HPDE6-E6E7 (cell line): ENCODE data around the gene AGT.
"Not testable (repeated sequence)": the region's sequence is repeated elsewhere in the genome, so short reads cannot be mapped to it uniquely, and the experiment has no call there.

Source experiments
- DNase-seq: peaks from one replicate; pipeline ENCODE4 v3.0.0; 2011; ENCODE audit warnings: missing footprints; ENCODE audit errors: extremely low spot score

AGT gene

DNA sequence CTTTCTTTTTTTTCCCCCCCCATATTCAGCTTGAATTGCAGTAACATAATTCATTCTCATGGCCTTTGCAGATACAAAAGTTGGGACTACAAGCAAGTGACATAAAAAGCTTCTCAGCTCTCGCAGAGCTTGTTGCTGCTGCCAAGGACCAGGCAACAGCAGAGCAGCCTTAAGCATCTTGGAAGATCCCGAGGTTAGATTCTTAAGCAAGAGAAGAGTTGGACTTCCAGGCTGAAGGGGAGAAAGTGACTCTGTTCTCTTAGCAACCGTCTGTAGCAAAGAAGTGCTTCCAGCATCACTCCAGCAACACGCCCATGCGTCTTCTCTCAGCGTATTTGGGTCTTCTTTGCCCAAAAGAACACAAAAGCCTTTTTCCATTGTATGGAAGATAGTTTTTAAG, 20.7 kb downstream of the AGT start:
- no peak for DNase-seq

- no peak for DNase-seq
Observed at GRCh38 chr1:230691615-230692014, 22.3 kb downstream of the AGT start.

- no peak for DNase-seq
Observed at GRCh38 chr1:230690101-230690500, 23.8 kb downstream of the AGT start.

DNA sequence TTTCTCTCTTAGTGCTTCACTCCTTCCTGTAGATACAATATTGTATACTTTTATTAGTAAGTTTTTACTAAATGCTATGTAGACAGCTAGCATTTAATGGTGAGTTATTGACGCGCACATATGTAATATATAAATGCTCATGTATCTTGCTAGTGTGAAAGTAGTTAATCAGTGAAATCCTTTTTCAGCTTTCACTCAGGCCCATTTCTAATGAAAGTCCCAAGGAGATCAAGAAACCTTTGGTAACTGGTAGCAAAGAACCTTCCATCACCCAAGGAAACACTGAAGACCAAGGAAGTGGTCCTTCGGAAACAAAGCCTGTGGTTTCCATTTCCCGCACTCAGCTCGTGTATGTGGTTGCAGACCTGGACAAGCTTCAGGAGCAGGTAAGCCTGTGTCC, 27.2 kb downstream of the AGT start:
- DNase-seq, result no peak

DNA sequence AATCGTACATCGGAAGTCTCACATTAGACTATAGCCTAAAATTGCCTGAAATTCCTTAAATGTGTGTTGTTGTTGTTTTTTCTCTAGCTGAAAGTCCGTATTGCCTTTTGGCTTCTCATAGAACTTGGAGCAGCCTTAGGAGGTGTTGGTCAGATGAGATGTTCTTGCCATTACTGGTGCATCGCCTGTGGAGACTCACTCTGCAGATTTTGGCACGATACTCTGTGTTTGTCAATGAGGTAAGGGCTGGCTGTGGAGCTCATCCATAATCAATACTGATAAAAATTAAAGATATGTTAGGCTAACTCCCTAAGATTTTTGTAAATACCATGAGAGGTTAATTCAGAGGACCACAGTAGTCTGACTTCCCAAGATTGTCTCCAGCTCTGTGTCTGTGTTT, 28.9 kb downstream of the AGT start:
- no peak for DNase-seq

GRCh38 chr1:230684146-230684545, 29.8 kb downstream of the AGT start:
- peak; percentile 73 for DNase-seq

- peak; percentile 42 for DNase-seq
Observed at GRCh38 chr1:230682882-230683610, 30.9 kb downstream of the AGT start.

DNA sequence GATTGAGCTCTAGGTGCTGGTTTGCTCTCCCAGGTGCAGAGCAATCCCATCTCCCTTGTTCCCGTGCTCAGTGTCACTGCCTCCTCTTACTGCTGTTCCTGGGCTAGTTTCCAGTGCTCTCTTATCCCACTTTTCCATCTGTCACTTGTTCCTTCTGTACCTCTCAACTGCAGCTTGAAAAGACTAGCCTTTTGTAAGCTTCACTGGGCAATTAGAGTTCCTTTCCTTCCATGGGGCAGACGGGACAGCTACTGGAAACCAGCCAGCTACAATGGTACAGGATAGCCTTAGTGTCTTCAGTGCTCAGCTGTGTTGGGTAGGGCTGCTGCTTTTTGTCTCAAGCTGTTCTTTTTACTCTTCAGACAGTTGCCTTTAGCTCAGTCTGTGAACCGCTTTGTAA, 31.6 kb downstream of the AGT start:
- no peak for DNase-seq

GRCh38 chr1:230681599-230681998, 32.3 kb downstream of the AGT start:
- DNase-seq, result peak; percentile 85

DNA sequence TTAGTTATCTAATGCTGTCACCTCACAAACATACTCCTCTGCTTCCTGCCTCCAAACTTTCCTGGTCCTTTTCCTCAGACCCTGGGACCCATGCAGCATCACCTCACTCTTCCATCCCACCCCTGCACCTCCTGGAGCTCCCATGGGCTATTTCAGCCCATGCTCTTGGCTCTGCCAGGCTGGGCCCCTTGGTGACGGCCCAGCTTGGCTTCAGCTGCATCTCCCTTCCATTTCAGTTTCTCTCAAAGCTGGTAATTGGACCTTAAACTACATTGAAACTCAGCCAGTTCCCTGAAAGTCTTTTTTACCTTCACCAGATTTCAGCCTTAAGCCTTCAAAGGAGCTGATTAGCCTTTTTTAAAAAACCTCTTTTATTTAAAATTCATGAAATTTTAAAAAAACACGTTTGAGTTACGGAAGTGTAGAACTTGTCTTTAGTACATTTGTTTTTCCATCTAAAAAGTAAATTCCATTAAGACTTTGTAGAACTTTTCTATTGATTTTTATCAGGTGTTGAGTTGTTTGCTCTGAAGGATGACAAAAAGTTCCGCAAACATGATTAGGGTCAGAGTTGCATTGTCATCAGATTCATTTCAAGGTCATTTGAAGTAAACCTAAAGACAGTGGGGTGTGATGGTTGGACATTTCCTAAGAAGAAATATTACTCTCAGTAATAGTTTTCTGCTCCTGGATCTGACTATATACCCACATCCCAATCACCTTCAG, 33.5 kb downstream of the AGT start:
- DNase-seq, result no peak

DNA sequence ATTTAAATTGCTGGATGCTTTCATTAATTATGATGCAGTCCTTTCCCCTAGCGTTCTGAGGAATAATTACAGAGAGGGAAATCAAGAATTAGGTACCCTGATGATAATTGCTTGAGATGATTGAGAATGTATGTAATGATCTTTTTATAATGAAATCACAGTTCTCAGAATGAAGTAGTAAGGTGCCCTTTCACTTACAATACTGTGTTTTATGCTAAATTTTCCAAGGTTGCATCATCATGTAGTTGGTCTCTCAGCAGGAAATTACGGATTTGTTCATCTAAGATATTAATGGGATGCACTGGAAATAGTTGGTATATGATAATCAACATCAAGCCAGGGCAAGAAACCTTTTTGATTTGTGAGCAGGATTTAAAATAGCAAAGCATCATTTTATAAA, 34.1 kb downstream of the AGT start:
- no peak for DNase-seq

DNA sequence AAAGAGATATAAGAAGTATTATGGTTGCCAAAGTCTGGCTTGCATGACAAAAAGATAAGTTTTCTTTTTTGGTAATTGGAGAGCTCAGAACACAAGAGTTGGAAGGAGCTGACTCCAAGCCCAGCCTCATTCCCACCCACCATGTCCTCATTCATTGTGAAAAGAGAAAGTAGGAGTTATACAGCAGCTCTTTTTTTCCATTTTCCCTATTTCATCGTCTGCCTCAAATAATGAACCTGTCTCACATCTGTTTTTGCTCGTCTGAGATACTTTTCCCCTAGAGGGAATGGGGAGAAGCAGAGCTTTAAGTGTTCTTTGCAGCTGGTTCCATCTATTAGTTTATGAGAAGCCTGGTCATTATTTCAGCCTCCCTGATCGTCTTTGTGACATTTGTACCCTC, 34.7 kb downstream of the AGT start:
- no peak for DNase-seq

- no peak for DNase-seq
Observed at GRCh38 chr1:230677200-230677599, 36.7 kb downstream of the AGT start.

GRCh38 chr1:230674581-230674980, 39.3 kb downstream of the AGT start:
- no peak for DNase-seq

GRCh38 chr1:230669543-230669942, 44.4 kb downstream of the AGT start:
- no peak for DNase-seq

DNA sequence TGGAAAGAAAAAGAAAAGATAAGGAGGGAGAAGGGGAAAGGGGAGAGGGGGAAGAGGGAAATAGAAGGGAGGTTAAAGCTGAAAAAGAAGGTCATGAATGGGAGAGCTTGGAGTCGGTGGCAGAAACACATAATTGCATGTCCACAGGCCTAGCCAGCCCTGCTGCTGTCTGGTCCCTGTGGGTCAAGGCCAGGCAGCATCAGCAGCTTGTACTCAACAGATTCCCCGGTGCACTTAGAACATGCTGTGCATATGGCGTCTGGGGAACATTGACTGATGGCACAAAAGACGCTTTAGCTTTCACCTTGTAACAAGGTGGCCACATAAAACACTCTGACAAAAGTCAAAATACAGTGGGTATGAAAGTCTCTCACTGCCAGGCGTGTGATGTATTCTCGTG, 45.7 kb downstream of the AGT start:
- DNase-seq, result no peak

GRCh38 chr1:230661976-230662375, 51.9 kb downstream of the AGT start:
- DNase-seq, result no peak

DNA sequence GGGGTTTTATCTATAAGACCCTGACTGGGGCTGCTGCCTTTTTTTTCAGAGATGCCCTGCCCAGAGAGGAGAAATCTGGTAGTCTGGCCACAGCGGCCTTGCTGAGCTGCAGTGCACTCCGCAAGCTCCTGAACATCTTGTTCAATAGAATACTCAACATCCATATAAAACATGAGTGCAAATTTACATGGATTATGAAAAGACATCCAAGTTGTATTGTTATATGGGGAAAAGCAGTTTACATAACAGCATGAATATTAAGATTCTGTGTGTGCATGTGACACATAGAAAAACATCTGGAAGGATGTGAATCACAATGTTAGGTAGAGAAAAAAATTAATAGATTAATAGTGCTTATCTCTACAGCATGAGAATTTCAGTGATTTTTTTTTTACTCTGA, 55.2 kb downstream of the AGT start:
- DNase-seq, result no peak

DNA sequence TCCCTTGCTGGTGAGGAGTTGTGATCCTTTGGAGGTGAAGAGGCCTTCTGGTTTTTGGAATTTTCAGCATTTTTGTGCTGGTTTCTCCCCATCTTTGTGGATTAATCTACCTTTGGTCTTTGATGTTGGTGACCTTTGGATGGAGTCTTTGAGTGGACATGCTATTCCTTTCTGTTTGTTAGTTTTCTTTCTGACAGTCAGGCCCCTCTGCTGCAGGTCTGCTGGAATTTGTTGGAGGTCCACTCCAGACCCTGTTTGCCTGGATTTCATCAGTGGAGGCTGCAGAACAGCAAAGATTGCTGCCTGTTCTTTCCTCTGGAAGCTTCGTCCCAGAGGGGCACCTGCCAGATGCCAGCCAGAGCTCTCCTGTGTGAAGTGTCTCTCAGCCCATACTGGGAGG, 55.8 kb downstream of the AGT start:
- DNase-seq, result not testable (repeated sequence)

DNA sequence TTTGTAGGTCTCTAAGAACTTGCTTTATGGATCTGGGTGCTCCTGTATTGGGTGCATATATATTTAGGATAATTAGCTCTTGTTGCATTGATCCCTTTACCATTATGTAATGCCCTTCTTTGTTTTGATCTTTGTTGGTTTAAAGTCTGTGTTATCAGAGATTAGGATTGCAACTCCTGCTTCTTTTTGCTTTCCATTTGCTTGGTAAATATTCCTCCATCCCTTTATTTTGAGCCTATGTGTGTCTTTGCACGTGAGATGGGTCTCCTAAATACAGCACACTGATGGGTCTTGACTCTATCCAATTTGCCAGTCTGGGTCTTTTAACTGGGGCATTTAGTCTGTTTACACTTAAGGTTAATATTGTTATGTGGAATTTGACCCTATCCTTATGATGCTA, 57.2 kb downstream of the AGT start:
- not testable (repeated sequence) for DNase-seq
